K562 (cell line): ENCODE data around the gene SP140L. TPM values are rescaled to one million over a fixed set of nuclear protein-coding genes. Genes with fewer than 3 reads are reported as not detected.

Experiments used
- ATAC-seq: fragments of 200-7000 bp; cut with Tn5 transposase; 3 replicates; pipeline ENCODE4 v1.9.1; 2020; ENCODE audit warnings: moderate library complexity
- BruUV-seq: library from RNA; stranded (reverse); fragments of 400-500 nt; replicated peaks from 2 replicates; lab custom pipeline; 2021; lab: Mats Ljungman, UMichigan
- CTCF ChIA-PET: fragments of 300-600 bp; formaldehyde crosslinking; extraction: SDS; loops from one replicate; lab custom pipeline; 2021; ENCODE audit warnings: low intra/inter-chr PET ratio; lab: Yijun Ruan, JAX
- POLR2A ChIA-PET: fragments of 300-600, 350-650 bp; sonication (Branson Sonifier 250); formaldehyde crosslinking; extraction: SDS; loops from one replicate; lab custom pipeline; 2021; ENCODE audit warnings: antibody characterized with exemption, inconsistent platforms; lab: Yijun Ruan, JAX
- DNase-seq, 4 experiments: peaks; one replicate each; pipeline versions ENCODE4 v3.0.0 to v3.0.0-alpha.2; 2011 to 2018; ENCODE audit warnings: low spot score in 3 of 4, mixed read lengths in 3 of 4; ENCODE audit errors: extremely low read depth in 1 of 4
- FAIRE-seq: peaks from 2 replicates; lab custom pipeline; 2011; peaks lifted over from hg19 to GRCh38; lab: Jason Lieb, UNC
- H2AFZ ChIP-seq: 2 replicates; pipeline ENCODE4 v1.6.0; 2011; ENCODE audit warnings: low read depth, low read length, control low read depth, inconsistent platforms
- H3K27ac ChIP-seq: fragments of 200-600 bp; 3 replicates; pipeline ENCODE4 v1.8.0; 2011; ENCODE audit warnings: low read depth, mild to moderate bottlenecking, control low read depth, inconsistent platforms, low read length, moderate library complexity, mixed read lengths; ENCODE audit errors: extremely low read depth
- H3K27me3 ChIP-seq, 2 experiments: fragments of 300-600 bp in 1 of 2; 2 replicates in 1 of 2; 3 replicates in 1 of 2; pipeline versions ENCODE4 v1.6.0 to v1.8.0; 2011; ENCODE audit warnings: inconsistent platforms in 2 of 2, low read length in 2 of 2, mild to moderate bottlenecking in 1 of 2, mixed read lengths in 1 of 2, moderate library complexity in 1 of 2; ENCODE audit not compliant: control insufficient read depth in 2 of 2, insufficient read depth in 2 of 2
- H3K36me3 ChIP-seq: fragments of 300-600 bp; 3 replicates; pipeline ENCODE4 v1.8.0; 2011; ENCODE audit warnings: mild to moderate bottlenecking, low read length, inconsistent platforms; ENCODE audit not compliant: control insufficient read depth, insufficient read depth
- H3K4me1 ChIP-seq, 2 experiments: fragments of 200-600 bp in 1 of 2; replicated peaks in 1 of 2; 2 replicates in 1 of 2; 3 replicates in 1 of 2; pipeline versions ENCODE4 v1.5.1 to v1.8.0; 2011; ENCODE audit warnings: inconsistent platforms in 2 of 2, low read length in 2 of 2, mild to moderate bottlenecking in 1 of 2, mixed read lengths in 1 of 2, moderate library complexity in 1 of 2; ENCODE audit not compliant: control insufficient read depth in 2 of 2, insufficient read depth in 2 of 2
- H3K4me2 ChIP-seq: 2 replicates; pipeline ENCODE4 v1.6.1; 2011; ENCODE audit warnings: low read length, control low read depth, inconsistent platforms, mixed read lengths; ENCODE audit not compliant: insufficient read depth
- H3K4me3 ChIP-seq: fragments of 200-600 bp; sonication (generic), shearing (Covaris generic); 2 replicates; pipeline ENCODE4 v1.5.1; 2016; ENCODE audit warnings: control low read depth, inconsistent platforms
- H3K79me2 ChIP-seq: fragments of 200-600 bp; 3 replicates; pipeline ENCODE4 v1.8.0; 2011; ENCODE audit warnings: low read length, inconsistent platforms; ENCODE audit not compliant: control insufficient read depth, insufficient read depth
- H3K9ac ChIP-seq, 2 experiments: 2 replicates each; pipeline versions ENCODE4 v1.6.0 to v1.6.1; 2011; ENCODE audit warnings: low read depth in 2 of 2, low read length in 2 of 2, control low read depth in 1 of 2, inconsistent platforms in 1 of 2, mild to moderate bottlenecking in 1 of 2, mixed read lengths in 1 of 2; ENCODE audit not compliant: insufficient read depth in 1 of 2
- H3K9me1 ChIP-seq: one replicate; pipeline ENCODE4 v1.6.0; 2011; ENCODE audit warnings: inconsistent platforms, mild to moderate bottlenecking, low read length, moderate library complexity; ENCODE audit not compliant: control insufficient read depth, insufficient read depth
- H3K9me3 ChIP-seq: replicated peaks from 2 replicates; pipeline ENCODE4 v1.5.1; 2011; ENCODE audit warnings: low read depth, low read length, inconsistent platforms; ENCODE audit not compliant: control insufficient read depth, insufficient read depth
- H4K20me1 ChIP-seq: replicated peaks from 2 replicates; pipeline ENCODE4 v1.6.1; 2011; ENCODE audit warnings: low read length, inconsistent platforms, mixed read lengths; ENCODE audit not compliant: control insufficient read depth, insufficient read depth
- CC2D1A ChIP-seq: fragments of 450-650 bp; IDR thresholded peaks from 2 replicates; pipeline ENCODE4 v1.6.1; 2017; ENCODE audit warnings: mild to moderate bottlenecking
- CCNT2 ChIP-seq: IDR thresholded peaks from 2 replicates; pipeline ENCODE4 v1.6.1; 2011; ENCODE audit warnings: borderline replicate concordance, low read depth, mild to moderate bottlenecking, moderate library complexity, mixed read lengths, low read length; ENCODE audit not compliant: insufficient read length; ENCODE audit errors: extremely low read depth
- HMGN3 ChIP-seq: IDR thresholded peaks from 2 replicates; pipeline ENCODE4 v1.6.1; 2011; ENCODE audit warnings: borderline replicate concordance, low read depth, mild to moderate bottlenecking, mixed read lengths, low read length; ENCODE audit not compliant: insufficient read length; ENCODE audit errors: extremely low read depth
- HOMEZ ChIP-seq: fragments of 250-450 bp; sonication (Bioruptor Pico); IDR thresholded peaks from 2 replicates; pipeline ENCODE4 v1.4.0; 2020; ENCODE audit warnings: mild to moderate bottlenecking, moderate library complexity
- JUN ChIP-seq, 2 experiments: sonication (generic) in 1 of 2; formaldehyde crosslinking in 1 of 2; IDR thresholded peaks; 2 replicates each; pipeline versions ENCODE4 v1.6.1 to v1.8.0; 2012 to 2022; ENCODE audit warnings: borderline replicate concordance in 2 of 2, mild to moderate bottlenecking in 2 of 2, improper control_type of control experiment in 1 of 2, low read depth in 1 of 2, low read length in 1 of 2, missing genetic modification reagents in 1 of 2
- KAT2B ChIP-seq: IDR thresholded peaks from one replicate; pipeline ENCODE4 v1.6.1; 2012; ENCODE audit warnings: low read depth, mild to moderate bottlenecking, control low read depth, inconsistent platforms, low read length, moderate library complexity
- MYC ChIP-seq, 2 experiments: fragments of 250-450 bp in 1 of 2; sonication (Bioruptor Pico) in 1 of 2; IDR thresholded peaks; 2 replicates each; pipeline versions ENCODE4 v1.5.1 to v1.6.1; 2012 to 2021; ENCODE audit warnings: low read depth in 2 of 2, borderline replicate concordance in 1 of 2, improper control_type of control experiment in 1 of 2, low read length in 1 of 2, mild to moderate bottlenecking in 1 of 2, moderate library complexity in 1 of 2
- PATZ1 ChIP-seq: fragments of 250-450 bp; sonication (Bioruptor Pico); IDR thresholded peaks from 2 replicates; pipeline ENCODE4 v1.5.0; 2020; ENCODE audit warnings: mild to moderate bottlenecking, borderline replicate concordance
- POLR2AphosphoS2 ChIP-seq: IDR thresholded peaks from 2 replicates; pipeline ENCODE4 v1.6.1; 2012; ENCODE audit warnings: low read length, improper control_type of control experiment
- SPI1 ChIP-seq: IDR thresholded peaks from 2 replicates; pipeline ENCODE4 v1.6.1; 2011; ENCODE audit warnings: low read depth, low read length, control low read depth, borderline replicate concordance
- SRSF9 ChIP-seq: fragments of 200-400 bp; formaldehyde crosslinking; IDR thresholded peaks from 2 replicates; pipeline ENCODE4 v1.6.1; 2017; ENCODE audit warnings: low read depth, low read length, borderline replicate concordance
- ZNF408 ChIP-seq: fragments of 250-450 bp; sonication (Bioruptor Pico); IDR thresholded peaks from 2 replicates; pipeline ENCODE4 v1.4.0; 2020; ENCODE audit warnings: low read depth, mild to moderate bottlenecking, moderate library complexity
- WGBS: fragments of 100-300 bp; shearing (Covaris generic); methylation state at CpG from one replicate; pipeline ENCODE4 v1.1.6; 2016; ENCODE audit warnings: low coverage, mixed read lengths; ENCODE audit not compliant: insufficient coverage; ENCODE audit errors: missing lambda C conversion rate; 5-methylcytosine and 5-hydroxymethylcytosine counted together
- in situ Hi-C: fragments of 300-500 bp; cut with MboI; formaldehyde crosslinking; loops from 4 replicates; pipeline ENCODE4 v1.15.0; 2018; ENCODE audit warnings: inconsistent platforms, mixed read lengths
- intact Hi-C: fragments of 100-400 bp; cut with micrococcal nuclease; formaldehyde crosslinking; loops from 2 replicates; pipeline ENCODE4 v1.14.2; 2022
- polyA plus RNA-seq, 8 experiments: library from polyadenylated mRNA; depleted of rRNA in 4 of 8; stranded (reverse) in 5 of 8; unstranded in 3 of 8; fragments of >200 nt; fragmentation: Nextera tagmentation in 2 of 8; fragmentation: Illumina TruSeq in 1 of 8; extraction: Ambion mirVana in 2 of 8; extraction: Trizol in 1 of 8; gene quantifications; 2 replicates each; pipeline versions ENCODE4 v1.2.1 to v1.2.3, GENCODE V29; 2011 to 2014; ENCODE audit warnings: inconsistent platforms in 1 of 8, missing spikeins in 1 of 8
- total RNA-seq, 7 experiments: library from RNA; depleted of rRNA in 6 of 7; stranded (reverse); fragments of >200 nt in 6 of 7; fragmentation: Illumina TruSeq in 2 of 7; extraction: Trizol in 2 of 7; gene quantifications; 2 replicates each; pipeline versions ENCODE4 v1.2.1 to v1.2.3, GENCODE V29; 2011 to 2021; ENCODE audit warnings: low replicate concordance in 1 of 7

Gene SP140L
- total and polyA plus RNA-seq, 9 of the 15 experiments (the other 6 are each of a cell fraction or from before 2014, with no cell fraction given) = 4.0 to 15.5 (median 11.3) TPM

- H3K4me2 ChIP-seq = peak overlapping the region; percentile 87
- peak overlapping the region; percentile 76 to 92 for H3K9ac ChIP-seq
- no peaks in the 10 kb centered on the region for H3K27me3 ChIP-seq
- DNase-seq (no peak), ATAC-seq (no peak), FAIRE-seq (no peak)
- H3K27ac ChIP-seq = peak overlapping the region; percentile 70; the same call in 1 of the 3 replicates
- intact Hi-C loops (loop anchor here (10.0 kb wide), 1 partner anchor 304 kb away; the partner anchor contains the start of gene CAB39), in situ Hi-C loops (no loop called here)
- no peaks in the 10 kb centered on the region for H4K20me1 ChIP-seq
- peak overlapping the region; percentile 99 for H2AFZ ChIP-seq
- ChIA-PET CTCF (no interaction called here), POLR2A (interaction anchor here (0.5 to 1.4 kb wide), 4 partner anchors 11 to 247 kb away, joined by 3 to 4 read pairs (median 3); no protein-coding TSS in a partner anchor)
- H3K9me1 ChIP-seq = no peaks in the 10 kb centered on the region
- 40% methylated on average over 13 of the region's 16 CpGs for WGBS
- no peaks in the 10 kb centered on the region for H3K9me3 ChIP-seq
- peaks cover 16 to 20% of the 10 kb centered on the region in 2 experiments; a peak in 4 of 5 replicates for H3K4me1 ChIP-seq
- peaks cover under 1% of the 10 kb centered on the region; the same call in 2 of the 3 replicates for H3K79me2 ChIP-seq
- H3K36me3 ChIP-seq = no peaks in the 10 kb centered on the region
- no peak for TF ChIP-seq JUN (IDR thresholded peaks at IDR 0.05; ENCODE audit: borderline replicate concordance, low read depth, low read length)
- TF ChIP-seq JUN (CRISPR knock-in tag; IDR thresholded peaks at IDR 0.05; ENCODE audit: borderline replicate concordance) = no peak
- no peak for TF ChIP-seq POLR2AphosphoS2
- no peak for TF ChIP-seq SRSF9
- TF ChIP-seq SPI1 = no peak
- no peak for TF ChIP-seq HMGN3
- no peak for TF ChIP-seq PATZ1 (CRISPR knock-in tag)
- TF ChIP-seq MYC (IDR thresholded peaks at IDR 0.05; ENCODE audit: low read depth, low read length) = no peak
- no peak for TF ChIP-seq MYC (CRISPR knock-in tag; IDR thresholded peaks at IDR 0.05; ENCODE audit: borderline replicate concordance, low read depth)
- no peak for TF ChIP-seq CC2D1A
- TF ChIP-seq KAT2B = no peak
- no peak for TF ChIP-seq CCNT2
- TF ChIP-seq HOMEZ (CRISPR knock-in tag) = no peak
- TF ChIP-seq ZNF408 (CRISPR knock-in tag) = no peak
- peak overlapping the region; percentile 42 for H3K4me3 ChIP-seq
- BruUV-seq = no TSS peak
Measured at GRCh38 chr2:230410861-230411569, 84.0 kb downstream of the SP140L start.
